Lung (tissue), 12 donors: ENCODE data around the gene APEX1. TPM values are rescaled to one million over a fixed set of nuclear protein-coding genes. Genes with fewer than 3 reads are reported as not detected.
A peak's percentile ranks its signal among the peaks of the same experiment; 100 is the strongest.

ENCODE experiments used
- ATAC-seq: fragments of 200-7000 bp; cut with Tn5 transposase; one replicate; pipeline ENCODE4 v1.9.1; 2020; ENCODE audit warnings: moderate number of reproducible peaks; ENCODE audit not compliant: insufficient read depth, low FRiP score
- DNase-seq, 3 donors: peaks; one replicate each; pipeline ENCODE4 v3.0.0-alpha.2; 2013 to 2017
- H3K27ac ChIP-seq, 2 donors: one replicate each; pipeline ENCODE4 v1.5.1; 2013; ENCODE audit warnings: mild to moderate bottlenecking in 2 of 2, moderate library complexity in 2 of 2, control low read depth in 1 of 2, inconsistent platforms in 1 of 2, low read depth in 1 of 2, low read length in 1 of 2
- H3K27me3 ChIP-seq, 3 donors: one replicate each; pipeline ENCODE4 v1.5.1; 2013; ENCODE audit warnings: low read length in 2 of 3; ENCODE audit not compliant: control insufficient read depth in 3 of 3, insufficient read depth in 3 of 3
- H3K36me3 ChIP-seq, 4 donors: one replicate each; pipeline ENCODE4 v1.5.1; 2013; ENCODE audit warnings: low read length in 4 of 4, mild to moderate bottlenecking in 1 of 4, moderate library complexity in 1 of 4; ENCODE audit not compliant: control insufficient read depth in 4 of 4, insufficient read depth in 4 of 4
- H3K4me1 ChIP-seq, 5 donors: one replicate each; pipeline ENCODE4 v1.5.1; 2013; ENCODE audit warnings: low read length in 5 of 5, mild to moderate bottlenecking in 2 of 5, moderate library complexity in 1 of 5; ENCODE audit not compliant: control insufficient read depth in 5 of 5, insufficient read depth in 5 of 5
- H3K4me3 ChIP-seq: one replicate; pipeline ENCODE4 v1.5.1; 2013; ENCODE audit warnings: mild to moderate bottlenecking, control low read depth, moderate library complexity
- H3K9ac ChIP-seq, 2 donors: one replicate each; pipeline ENCODE4 v1.5.1; 2013; ENCODE audit warnings: low read length in 2 of 2, control low read depth in 1 of 2; ENCODE audit not compliant: insufficient read depth in 1 of 2
- H3K9me3 ChIP-seq, 4 donors: one replicate each; pipeline ENCODE4 v1.5.1; 2013; ENCODE audit warnings: low read length in 3 of 4, mild to moderate bottlenecking in 1 of 4, moderate library complexity in 1 of 4; ENCODE audit not compliant: control insufficient read depth in 4 of 4, insufficient read depth in 3 of 4
- WGBS, 2 donors: extraction: QIAGEN DNeasy Blood & Tissue Kit; methylation state at CpG; one replicate each; pipeline ENCODE4 v1.1.7; 2013; 5-methylcytosine and 5-hydroxymethylcytosine counted together
- polyA plus RNA-seq, 2 donors: library from polyadenylated mRNA; stranded (reverse); fragments of 200-250 nt; gene quantifications; one replicate each; pipeline ENCODE4 v1.2.1, GENCODE V29; 2013
- total RNA-seq, 2 donors: library from RNA; depleted of rRNA in 1 of 2; stranded (reverse); fragments of >200 nt in 1 of 2; gene quantifications; one replicate each; pipeline ENCODE4 v1.2.1, GENCODE V29; 2014 to 2021
- TF ChIP-seq, protein P1 (sequence below): IDR thresholded peaks from 2 replicates; pipeline ENCODE4 v1.5.1; 2012; ENCODE audit warnings: mild to moderate bottlenecking; ENCODE audit errors: control extremely low read depth, extremely low read depth
- donor health status: control.
- donor health status: control.
- donor health status: Bipolar disorder and iron deficiency.
- donor health status: healthy.
- donor health status: DM: yes; HTN: yes; CAD: no.

APEX1 gene
- total and polyA plus RNA-seq, 4 donors, result 66.2 to 159 (median 120) TPM

DNA sequence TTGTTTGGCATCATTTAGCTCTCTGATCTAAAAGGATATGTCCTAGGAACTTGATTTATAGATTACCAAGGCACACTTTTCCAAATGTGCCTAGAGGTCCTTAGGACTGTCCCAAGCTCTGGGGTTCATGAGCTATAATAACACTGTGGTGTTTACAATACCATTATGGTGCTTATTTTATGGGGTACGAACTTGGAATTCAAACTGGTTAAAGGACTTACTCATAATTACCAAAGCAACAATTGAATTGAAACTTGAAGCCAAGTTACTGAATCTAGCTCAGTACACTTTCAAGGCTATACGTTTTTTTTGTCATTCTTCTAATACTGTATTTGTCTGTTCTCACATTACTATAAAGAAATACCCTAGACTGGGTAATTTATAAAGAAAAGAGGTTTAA, 32.1 kb upstream of the APEX1 start:
- ATAC-seq, result no peak
- 31 to 73% methylated on average over 2 of the region's 2 CpGs for WGBS, 2 donors
- no peak overlapping the region for H3K27ac ChIP-seq
- no peaks in the 10 kb centered on the region for H3K4me1 ChIP-seq
- H3K9me3 ChIP-seq, result no peaks in the 10 kb centered on the region
- no peak overlapping the region for H3K9ac ChIP-seq
- H3K27me3 ChIP-seq, result no peaks in the 10 kb centered on the region
- no peak overlapping the region for H3K4me3 ChIP-seq
- TF ChIP-seq, protein P1, sequence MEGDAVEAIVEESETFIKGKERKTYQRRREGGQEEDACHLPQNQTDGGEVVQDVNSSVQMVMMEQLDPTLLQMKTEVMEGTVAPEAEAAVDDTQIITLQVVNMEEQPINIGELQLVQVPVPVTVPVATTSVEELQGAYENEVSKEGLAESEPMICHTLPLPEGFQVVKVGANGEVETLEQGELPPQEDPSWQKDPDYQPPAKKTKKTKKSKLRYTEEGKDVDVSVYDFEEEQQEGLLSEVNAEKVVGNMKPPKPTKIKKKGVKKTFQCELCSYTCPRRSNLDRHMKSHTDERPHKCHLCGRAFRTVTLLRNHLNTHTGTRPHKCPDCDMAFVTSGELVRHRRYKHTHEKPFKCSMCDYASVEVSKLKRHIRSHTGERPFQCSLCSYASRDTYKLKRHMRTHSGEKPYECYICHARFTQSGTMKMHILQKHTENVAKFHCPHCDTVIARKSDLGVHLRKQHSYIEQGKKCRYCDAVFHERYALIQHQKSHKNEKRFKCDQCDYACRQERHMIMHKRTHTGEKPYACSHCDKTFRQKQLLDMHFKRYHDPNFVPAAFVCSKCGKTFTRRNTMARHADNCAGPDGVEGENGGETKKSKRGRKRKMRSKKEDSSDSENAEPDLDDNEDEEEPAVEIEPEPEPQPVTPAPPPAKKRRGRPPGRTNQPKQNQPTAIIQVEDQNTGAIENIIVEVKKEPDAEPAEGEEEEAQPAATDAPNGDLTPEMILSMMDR, result no peak
- no peaks in the 10 kb centered on the region for H3K36me3 ChIP-seq
- no peak for DNase-seq

DNA sequence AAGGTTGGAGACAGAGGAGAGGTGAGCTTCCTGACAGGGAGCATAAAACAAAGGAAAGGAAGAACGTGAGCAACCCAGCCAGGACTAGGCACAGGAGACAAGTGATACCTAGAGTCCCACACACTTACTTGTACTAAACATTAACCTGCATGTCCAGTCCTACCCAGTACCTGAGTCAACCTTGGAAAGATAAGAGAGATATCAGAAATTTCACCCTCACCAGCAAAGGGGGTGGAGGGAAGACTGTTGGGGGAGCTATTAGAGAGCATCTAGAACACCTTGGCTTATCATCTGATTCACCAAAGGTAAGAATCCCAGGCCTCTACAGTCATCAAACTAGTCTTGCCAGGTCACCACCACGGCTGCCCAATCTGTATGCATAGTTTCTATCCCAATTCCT, 30.2 kb upstream of the APEX1 start:
- TF ChIP-seq, protein P1, result no peak
- DNase-seq (no peak), ATAC-seq (no peak)
- no peak overlapping the region for H3K9ac ChIP-seq
- H3K36me3 ChIP-seq, result no peaks in the 10 kb centered on the region
- peaks cover 0 to 4% (median 0%) of the 10 kb centered on the region in 5 donors for H3K4me1 ChIP-seq
- whole genome bisulfite sequencing, 2 donors, result 27 to 50% methylated on average over 2 of the region's 2 CpGs
- no peaks in the 10 kb centered on the region for H3K27me3 ChIP-seq
- no peak overlapping the region for H3K27ac ChIP-seq
- H3K4me3 ChIP-seq, result no peak overlapping the region
- no peaks in the 10 kb centered on the region for H3K9me3 ChIP-seq

- H3K9me3 ChIP-seq, result no peaks in the 10 kb centered on the region
- H3K4me3 ChIP-seq, result no peak overlapping the region
- H3K36me3 ChIP-seq, result no peaks in the 10 kb centered on the region
- peaks cover 0 to 9% (median 0%) of the 10 kb centered on the region in 5 donors for H3K4me1 ChIP-seq
- H3K27ac ChIP-seq, result peak overlapping the region in 1 of 2 donors; percentile 32
- WGBS, 2 donors, result 22 to 44% methylated on average over 5 of the region's 5 CpGs
- TF ChIP-seq, protein P1, result no peak
- peak; percentile 71 for ATAC-seq
- no peaks in the 10 kb centered on the region for H3K27me3 ChIP-seq
- no peak for DNase-seq
- no peak overlapping the region for H3K9ac ChIP-seq
Measured at GRCh38 chr14:20427231-20428009, 27.6 kb upstream of the APEX1 start.
